Uterus (tissue), 2 donors: ENCODE measurements around the gene PIAS4.

Experiments used
- POLR2A ChIP-seq, 2 donors: fragments of 450-650 bp; IDR thresholded peaks; one replicate each; pipeline ENCODE4 v1.6.1; 2016; ENCODE audit warnings: antibody characterized with exemption in 2 of 2, mild to moderate bottlenecking in 1 of 2, moderate library complexity in 1 of 2
- TF ChIP-seq, protein P1 (sequence below), 4 experiments: fragments of 200-600 bp in 2 of 4; fragments of 450-650 bp in 2 of 4; sonication (generic) in 2 of 4; IDR thresholded peaks; one replicate each; pipeline ENCODE4 v1.5.1; 2016 to 2019; ENCODE audit warnings: antibody characterized with exemption in 4 of 4, mild to moderate bottlenecking in 2 of 4, moderate library complexity in 1 of 4

DNA sequence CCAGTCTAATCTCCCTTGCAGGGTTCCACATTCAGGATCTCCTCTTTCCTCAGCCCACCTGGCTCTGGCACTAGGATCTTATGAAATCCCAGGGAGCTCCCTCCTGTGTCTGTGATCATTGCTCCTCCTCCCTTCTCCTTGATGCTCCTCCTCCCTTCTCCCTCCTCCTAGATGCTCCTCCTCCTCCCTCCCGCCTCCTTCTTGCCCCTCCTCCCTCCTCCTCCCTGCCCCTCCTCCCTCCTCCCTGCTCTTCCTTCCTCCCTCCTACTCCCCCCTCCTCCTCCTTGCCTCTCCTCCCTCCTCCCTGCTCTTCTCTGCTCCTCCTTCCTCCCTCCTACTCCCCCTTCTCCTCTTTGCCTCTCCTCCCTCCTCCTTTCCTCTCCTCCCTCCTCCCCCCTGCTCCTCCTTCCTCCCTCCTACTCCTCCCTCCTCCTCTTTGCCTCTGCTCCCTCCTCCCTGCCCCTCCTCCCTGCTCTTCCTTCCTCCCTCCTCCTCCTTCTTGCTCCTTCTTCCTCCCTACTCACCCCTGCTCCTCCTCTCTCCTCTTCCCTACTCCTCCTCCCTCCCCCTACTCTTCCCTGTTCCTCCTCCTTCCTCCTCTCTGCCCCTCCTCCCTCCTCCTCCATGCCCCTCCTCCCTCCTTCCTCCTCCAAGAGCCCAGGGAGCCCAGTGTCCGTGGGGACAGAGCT, 74.0 kb downstream of the PIAS4 start:
- TF ChIP-seq, protein P1, sequence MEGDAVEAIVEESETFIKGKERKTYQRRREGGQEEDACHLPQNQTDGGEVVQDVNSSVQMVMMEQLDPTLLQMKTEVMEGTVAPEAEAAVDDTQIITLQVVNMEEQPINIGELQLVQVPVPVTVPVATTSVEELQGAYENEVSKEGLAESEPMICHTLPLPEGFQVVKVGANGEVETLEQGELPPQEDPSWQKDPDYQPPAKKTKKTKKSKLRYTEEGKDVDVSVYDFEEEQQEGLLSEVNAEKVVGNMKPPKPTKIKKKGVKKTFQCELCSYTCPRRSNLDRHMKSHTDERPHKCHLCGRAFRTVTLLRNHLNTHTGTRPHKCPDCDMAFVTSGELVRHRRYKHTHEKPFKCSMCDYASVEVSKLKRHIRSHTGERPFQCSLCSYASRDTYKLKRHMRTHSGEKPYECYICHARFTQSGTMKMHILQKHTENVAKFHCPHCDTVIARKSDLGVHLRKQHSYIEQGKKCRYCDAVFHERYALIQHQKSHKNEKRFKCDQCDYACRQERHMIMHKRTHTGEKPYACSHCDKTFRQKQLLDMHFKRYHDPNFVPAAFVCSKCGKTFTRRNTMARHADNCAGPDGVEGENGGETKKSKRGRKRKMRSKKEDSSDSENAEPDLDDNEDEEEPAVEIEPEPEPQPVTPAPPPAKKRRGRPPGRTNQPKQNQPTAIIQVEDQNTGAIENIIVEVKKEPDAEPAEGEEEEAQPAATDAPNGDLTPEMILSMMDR (IDR thresholded peaks at IDR 0.05), result no peak
- no peak for TF ChIP-seq POLR2A (IDR thresholded peaks at IDR 0.05)
